Gastrocnemius medialis (tissue), 4 donors: ENCODE data around the gene KIRREL2.

ENCODE experiments used
- CTCF ChIP-seq, 5 experiments: fragments of 450-650 bp in 3 of 5; fragments of 200-600 bp in 2 of 5; sonication (generic) in 2 of 5; IDR thresholded peaks in 4 of 5; conservative IDR thresholded peaks in 1 of 5; 1 replicate in 4 of 5; 2 replicates in 1 of 5; pipeline ENCODE4 v1.5.1; 2016 to 2019; ENCODE audit warnings: antibody characterized with exemption in 5 of 5, mild to moderate bottlenecking in 3 of 5, moderate library complexity in 3 of 5
- POLR2A ChIP-seq, 2 donors: fragments of 450-650 bp; IDR thresholded peaks; one replicate each; pipeline ENCODE4 v1.6.1; 2017; ENCODE audit warnings: antibody characterized with exemption in 2 of 2, mild to moderate bottlenecking in 2 of 2, moderate library complexity in 2 of 2

- TF ChIP-seq CTCF (IDR thresholded peaks at IDR 0.05 in 4 of 5, conservative IDR thresholded peaks at IDR 0.05 in 1 of 5) (no peak), POLR2A (IDR thresholded peaks at IDR 0.05) (no peak)
These were observed 33.5 kb downstream of the KIRREL2 start for GRCh38 chr19:35890113-35890650.
